Activated naive CD4-positive, alpha-beta T cell (primary cell): ENCODE results near the gene SAMD11.
"Not testable (repeated sequence)": the region's sequence is repeated elsewhere in the genome, so short reads cannot be mapped to it uniquely, and the experiment has no call there.

Source experiments
- DNase-seq, 4 experiments: peaks; one replicate each; lab custom pipeline; 2025; lab: John Stamatoyannopoulos, UW

The SAMD11 gene

DNA sequence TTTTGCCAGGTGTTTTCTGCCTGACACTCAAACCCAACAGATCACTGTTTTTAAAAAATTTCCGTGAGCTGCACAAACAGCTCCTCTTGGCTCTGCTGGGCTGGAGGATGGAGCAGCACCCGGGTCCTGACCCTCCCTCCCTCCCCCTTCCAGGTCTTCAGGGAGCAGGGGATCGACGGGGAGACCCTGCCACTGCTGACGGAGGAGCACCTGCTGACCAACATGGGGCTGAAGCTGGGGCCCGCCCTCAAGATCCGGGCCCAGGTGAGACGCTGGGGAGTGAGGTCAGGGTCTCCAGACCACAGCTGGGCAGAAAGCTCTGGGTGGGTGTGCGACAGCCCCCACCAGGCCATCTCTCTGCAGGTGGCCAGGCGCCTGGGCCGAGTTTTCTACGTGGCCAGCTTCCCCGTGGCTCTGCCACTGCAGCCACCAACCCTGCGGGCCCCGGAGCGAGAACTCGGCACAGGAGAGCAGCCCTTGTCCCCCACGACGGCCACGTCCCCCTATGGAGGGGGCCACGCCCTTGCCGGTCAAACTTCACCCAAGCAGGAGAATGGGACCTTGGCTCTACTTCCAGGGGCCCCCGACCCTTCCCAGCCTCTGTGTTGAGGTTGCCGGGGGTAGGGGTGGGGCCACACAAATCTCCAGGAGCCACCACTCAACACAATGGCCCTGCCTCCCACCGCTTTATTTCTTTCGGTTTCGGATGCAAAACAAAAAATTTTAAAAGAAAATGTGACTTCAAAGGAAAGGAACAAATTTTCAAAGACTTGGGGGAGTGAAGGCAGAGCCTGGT is 20.0 kb downstream of the SAMD11 start:
- DNase-seq, result no peak

DNA sequence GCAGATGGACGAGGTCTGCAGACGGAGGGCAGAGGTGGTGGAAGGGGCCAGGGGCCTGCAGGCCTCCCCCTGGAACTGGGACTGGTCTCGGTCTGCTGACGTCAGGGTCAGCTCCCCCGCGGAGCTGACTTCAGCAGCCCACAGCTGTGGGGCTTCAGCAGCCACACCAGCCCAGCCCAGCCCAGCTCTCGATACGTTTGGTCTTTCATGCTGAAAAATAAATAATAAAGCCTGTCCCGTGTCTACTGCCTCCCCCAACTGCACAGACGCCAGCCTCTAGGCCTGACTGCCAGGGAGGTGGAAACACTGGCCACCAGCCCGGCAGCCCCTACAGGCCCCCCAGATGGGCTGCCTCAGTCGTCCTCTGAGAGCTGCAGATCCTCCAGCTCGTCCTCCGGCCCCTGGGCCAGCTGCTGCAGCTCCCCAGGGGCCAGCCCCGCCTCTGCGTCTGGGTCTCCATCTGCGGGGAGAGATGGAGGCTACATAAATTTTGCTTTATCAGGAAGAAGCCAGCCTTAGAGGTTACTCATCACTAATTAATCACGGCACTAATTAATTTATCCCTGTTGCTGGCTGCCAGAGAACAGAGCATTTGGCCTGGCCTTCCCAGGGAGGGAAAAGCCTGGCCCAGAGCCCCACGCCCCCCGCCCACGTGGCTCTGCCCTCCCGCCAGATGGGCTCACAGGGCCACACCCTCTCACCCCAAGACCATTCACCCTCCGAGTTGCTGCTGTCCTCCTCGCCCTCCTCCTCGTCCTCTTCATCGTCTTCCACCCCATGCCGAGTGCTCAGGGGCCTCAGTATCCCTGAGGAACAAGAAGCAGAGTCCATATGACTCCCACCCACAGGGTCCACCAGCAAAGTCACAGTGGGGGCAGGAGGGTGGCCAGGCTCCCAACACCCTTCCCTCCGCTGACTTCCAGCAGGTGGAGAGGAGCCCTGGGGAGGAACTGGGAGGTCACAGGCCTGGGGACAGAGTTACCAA is 20.9 kb downstream of the SAMD11 start:
- DNase-seq, result no peak

DNA sequence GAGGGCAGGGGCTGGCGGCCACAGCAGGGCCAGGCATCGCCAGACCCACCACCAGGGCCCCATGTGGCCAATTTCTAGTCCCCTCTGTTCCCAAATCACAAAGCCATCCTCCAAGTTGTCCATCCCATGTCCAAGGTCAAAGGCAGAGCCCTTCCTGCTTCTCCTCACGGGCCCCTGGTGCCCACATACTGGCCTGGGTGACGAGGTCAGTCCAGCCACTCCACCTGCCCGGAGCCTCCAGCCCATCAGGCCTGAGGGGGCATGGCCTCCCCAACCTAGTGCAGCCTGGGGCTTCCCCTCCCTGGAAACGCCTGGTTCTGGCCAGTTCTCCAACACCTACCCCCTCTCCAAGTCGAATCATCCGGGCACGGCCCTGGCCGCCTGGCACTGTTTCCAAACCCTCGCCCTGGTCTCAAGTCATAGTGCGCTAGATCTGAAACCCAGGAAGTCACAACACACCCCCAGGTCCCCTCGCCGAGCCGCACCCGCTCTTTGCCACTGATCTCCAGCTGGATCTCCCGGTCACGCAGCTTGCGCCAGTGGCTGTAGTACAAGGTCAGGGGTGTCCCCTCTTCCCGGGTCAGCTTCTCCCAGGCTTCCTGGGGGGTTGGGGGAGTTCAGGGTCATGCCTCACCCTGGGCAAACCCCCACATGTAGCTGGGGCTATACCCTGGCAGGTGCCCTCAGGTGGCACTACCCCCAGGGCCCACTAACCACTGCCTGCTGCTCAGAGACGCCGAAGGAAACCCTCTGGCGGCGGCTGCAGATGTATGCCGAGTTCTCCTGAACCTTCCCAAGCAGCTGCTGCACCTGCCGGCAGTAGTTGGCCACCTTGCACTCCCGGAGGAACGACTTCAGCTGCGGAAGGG is 22.2 kb downstream of the SAMD11 start:
- no peak for DNase-seq

DNA sequence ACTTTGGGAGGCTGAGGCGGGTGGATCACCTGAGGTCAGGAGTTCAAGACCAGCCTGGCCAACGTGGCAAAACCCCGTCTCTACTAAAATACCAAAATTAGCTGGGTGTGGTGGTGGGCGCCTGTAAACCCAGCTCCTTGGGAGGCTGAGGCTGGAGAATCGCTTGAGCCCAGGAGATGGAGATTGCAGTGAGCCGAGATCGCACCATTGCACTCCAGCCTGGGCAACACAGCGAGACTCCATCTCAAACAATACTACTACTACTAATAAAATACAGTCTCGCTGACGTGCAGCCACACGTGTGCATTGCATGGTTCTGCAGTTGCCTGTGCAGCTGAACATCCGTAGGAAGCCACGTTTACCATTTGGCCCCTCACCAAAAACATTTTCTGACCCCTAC is 23.1 kb downstream of the SAMD11 start:
- DNase-seq, result not testable (repeated sequence)

GRCh38 chr1:947958-948357 is 24.2 kb downstream of the SAMD11 start:
- no peak for DNase-seq

GRCh38 chr1:950268-950667 is 26.5 kb downstream of the SAMD11 start:
- DNase-seq, result no peak

GRCh38 chr1:950881-951280 is 27.2 kb downstream of the SAMD11 start:
- DNase-seq, result no peak

DNA sequence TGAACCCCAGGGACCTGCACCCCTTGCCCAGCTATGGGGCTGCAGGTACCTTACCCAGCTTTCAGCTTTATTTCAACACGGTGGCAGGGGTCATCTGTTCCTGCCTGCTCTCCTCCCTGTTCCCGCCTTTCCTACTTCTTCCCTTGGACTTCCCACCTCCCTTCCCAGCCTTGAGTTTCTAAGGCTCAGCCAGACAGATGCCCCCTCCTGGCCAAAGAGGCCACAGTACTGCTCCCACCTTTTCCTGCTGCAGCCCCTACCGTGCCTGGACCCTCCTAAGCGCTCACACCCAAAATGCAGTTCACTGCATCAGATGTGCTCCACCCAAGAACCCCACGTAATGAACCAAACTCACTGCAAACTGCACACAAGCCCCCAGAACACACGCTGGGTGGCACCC is 27.6 kb downstream of the SAMD11 start:
- no peak for DNase-seq

DNA sequence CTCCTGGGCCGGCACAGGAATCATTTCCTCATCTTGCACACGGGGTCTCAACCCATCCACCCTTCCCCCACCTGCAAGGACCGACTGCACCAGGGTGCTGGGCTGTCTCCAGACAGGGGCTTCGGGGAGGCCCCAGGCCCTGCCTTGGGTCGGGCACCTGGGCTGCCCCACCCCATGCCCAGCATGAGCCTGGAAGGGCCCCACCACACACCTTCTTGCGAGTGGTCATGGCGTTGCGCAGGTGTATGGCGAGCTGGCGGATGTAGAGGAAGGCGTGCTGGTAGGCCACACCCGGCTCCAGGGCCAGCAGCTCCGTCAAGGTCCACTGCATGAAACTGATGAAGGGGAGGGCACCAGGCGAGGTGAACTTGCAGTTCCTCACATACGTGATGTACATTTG is 28.5 kb downstream of the SAMD11 start:
- no peak for DNase-seq

- DNase-seq, result no peak
Observed at GRCh38 chr1:952603-953002, 28.9 kb downstream of the SAMD11 start.

GRCh38 chr1:953524-954320 is 30.0 kb downstream of the SAMD11 start:
- DNase-seq, result no peak

DNA sequence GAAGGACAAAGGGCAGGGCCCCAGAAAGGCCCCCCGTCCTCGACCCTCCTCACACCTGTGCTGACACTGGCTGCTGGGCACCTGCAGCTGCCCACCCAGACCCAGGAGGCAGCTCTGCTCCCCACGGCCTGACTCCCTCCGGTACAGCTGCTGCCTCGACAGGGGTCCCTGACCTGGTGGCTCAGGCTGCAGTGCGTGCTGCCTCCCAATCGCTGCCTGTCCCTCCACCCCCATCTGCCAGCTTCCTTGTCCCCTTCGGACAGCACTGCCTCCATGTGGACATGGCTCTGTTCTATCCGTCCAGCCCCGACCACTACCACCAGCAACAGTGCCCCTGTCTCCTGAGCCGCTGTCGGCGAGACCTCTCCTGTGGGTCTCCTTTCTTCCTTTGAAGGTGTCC is 31.2 kb downstream of the SAMD11 start:
- no peak for DNase-seq

DNA sequence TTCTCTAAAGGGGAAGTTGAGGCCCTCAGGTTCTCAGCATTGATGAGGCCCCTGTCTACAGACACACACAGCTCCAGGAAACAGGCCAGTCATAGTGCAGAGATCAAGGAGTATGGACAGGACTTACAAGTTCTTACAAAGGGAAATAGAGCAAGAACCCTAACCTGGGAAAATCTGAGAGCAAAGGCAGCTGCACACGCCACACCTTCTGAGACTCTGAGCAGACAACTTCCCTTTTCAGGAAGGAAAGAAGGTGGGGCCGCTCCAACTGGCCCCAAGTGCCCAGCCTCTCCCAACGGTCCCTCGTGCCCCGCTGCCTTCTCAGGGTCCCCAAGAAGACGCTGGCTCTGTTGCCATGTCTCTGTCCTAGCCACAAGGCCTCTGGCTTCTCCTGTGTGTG is 31.8 kb downstream of the SAMD11 start:
- no peak for DNase-seq

- DNase-seq, result no peak
Observed at GRCh38 chr1:956636-957035, 32.9 kb downstream of the SAMD11 start.

DNA sequence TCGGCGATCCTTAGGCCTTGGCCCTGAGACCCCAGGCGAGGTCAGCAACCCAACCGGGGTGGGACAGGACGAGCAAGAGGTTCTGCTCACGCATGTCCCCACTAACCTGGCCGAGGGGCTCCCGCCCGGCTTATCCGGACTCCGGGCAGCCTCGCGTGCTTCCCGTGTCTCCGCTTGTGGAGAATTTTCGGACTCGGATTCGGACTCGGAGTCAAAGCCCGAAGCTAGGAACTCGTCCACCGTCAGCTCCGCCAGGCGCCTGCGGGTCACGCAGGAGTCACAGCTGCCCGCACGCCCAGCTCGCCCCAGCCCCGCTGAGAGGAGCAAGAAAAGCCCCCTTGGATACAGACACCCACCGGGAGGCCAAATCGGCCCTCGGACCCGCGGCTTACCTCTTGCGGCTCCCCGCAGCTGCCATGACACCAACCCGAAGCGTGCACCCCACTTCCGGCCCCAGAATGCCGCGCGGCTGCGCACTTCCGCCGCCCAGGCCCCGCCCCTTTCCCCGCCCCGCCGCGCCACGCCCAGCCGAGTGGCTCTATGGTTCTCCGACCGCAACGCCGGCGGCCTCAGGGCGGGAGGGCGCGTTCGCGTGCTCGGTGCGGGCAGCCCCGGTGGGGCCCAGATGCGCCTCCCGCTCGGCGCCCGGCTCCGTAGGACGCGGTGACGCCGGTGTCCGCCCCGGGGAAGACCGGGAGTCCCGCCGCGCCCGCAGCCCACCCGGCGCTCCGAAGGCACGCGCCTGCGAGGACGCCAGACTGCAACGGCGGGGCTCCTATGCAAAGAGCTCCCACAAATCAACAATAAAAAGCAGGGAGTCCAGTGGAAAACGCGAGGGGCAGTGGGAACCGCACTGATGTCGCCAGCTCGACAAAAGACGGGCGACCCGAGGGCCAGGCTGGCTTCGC is 35.4 kb downstream of the SAMD11 start, which contains the start of gene NOC2L:
Gene NOC2L (minus strand): TSS at position 434 of the 908 bp plus-strand sequence. CDS start 16 bp downstream, at position 418.
- peak; percentile 96 to 97 (median 96) for DNase-seq

DNA sequence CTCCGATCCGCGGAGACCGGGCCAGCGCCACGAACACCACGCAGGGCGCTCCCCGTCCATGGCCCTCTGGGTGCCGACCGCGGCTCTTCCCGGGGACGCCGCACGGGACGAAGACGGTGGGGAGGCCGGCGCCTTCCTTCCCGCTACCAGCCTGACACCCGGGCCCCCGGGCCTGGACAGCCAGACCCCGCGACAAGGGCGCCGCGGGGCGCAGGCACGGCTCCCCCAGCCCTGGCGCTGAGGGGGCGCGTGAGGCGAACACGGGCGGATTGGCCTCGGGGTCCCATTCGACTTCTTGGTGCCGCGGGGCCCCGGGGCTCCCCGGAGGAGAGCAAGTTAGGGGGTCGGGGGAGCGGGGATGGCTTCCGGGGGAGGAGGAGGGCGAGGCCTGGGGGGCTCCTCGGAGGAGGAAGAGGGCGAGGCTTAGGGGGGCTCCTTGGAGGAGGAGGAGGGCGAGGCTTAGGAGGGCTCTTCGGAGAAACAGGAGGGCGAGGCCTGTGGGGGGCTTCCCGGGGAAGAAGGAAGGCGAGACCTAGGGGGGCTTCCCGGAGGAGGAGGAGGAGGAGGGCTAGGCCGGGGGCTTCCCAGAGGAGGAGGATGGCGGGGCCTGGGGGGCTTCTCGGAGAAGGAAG is 36.1 kb downstream of the SAMD11 start:
- no peak for DNase-seq

DNA sequence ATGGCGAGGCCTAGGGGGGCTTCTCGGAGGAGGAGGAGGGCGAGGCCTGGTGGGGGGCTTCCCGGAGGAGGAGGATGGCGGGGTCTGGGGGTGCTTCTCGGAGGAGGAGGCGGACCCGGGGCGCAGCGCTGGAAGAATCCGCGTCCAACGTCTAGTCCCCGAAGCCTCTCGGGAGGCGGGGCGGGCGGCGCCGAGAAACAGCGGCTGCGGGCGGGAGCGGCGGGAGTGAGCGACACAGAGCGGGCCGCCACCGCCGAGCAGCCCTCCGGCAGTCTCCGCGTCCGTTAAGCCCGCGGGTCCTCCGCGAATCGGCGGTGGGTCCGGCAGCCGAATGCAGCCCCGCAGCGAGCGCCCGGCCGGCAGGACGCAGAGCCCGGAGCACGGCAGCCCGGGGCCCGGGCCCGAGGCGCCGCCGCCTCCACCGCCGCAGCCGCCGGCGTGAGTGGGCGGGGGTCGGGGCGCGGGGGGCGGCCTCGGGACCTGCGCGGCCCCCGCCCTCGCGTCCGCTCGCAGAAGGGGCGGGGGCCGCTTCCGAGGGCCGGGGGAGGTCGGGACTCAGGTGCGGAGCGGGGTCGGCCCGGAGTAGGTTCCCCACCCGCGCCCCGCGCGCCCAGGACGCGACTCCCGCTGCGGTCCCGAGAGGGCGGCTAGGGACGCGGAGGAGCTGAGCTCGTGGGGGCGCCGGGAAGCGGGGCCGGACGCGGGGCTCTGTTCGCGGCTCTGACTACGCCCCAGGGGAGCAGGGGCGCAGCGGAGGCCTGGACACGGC is 36.8 kb downstream of the SAMD11 start, which contains the start of gene KLHL17:
Gene KLHL17 (plus strand): TSS at position 222 of the 769 bp plus-strand sequence. CDS start 110 bp downstream, at position 332.
- peak; percentile 52 to 77 (median 62) for DNase-seq

DNA sequence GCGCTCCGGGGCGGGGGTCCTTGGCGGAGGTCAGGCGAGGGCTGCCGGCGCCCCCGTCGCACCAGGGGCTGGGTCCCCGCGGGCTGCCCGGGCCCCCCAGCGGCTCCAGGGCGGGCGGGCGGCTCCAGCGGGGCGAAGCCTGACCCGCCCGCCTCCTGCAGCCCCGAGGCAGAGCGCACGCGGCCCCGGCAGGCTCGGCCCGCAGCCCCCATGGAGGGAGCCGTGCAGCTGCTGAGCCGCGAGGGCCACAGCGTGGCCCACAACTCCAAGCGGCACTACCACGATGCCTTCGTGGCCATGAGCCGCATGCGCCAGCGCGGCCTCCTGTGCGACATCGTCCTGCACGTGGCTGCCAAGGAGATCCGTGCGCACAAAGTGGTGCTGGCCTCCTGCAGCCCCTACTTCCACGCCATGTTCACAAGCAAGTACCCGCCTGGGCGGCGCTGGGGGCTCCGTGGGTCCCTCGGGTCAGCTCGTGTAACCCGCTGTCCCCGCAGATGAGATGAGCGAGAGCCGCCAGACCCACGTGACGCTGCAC is 37.5 kb downstream of the SAMD11 start:
- no peak for DNase-seq
